Caco-2 (cell line): ENCODE results near the gene AMIGO2. TPM values are rescaled to one million over a fixed set of nuclear protein-coding genes. Genes with fewer than 3 reads are reported as not detected.

ENCODE experiments used
- BruUV-seq: library from RNA; stranded (reverse); fragments of 400-500 nt; replicated peaks from 2 replicates; lab custom pipeline; 2021; lab: Mats Ljungman, UMichigan
- CTCF ChIA-PET: fragments of 300-600 bp; sonication (Branson Sonifier 250); formaldehyde crosslinking; loops from one replicate; lab custom pipeline; 2022; ENCODE audit warnings: antibody characterized with exemption; lab: Charles Lee
- POLR2A ChIA-PET: fragments of 300-600 bp; sonication (Branson Sonifier 250); formaldehyde crosslinking; loops from one replicate; lab custom pipeline; 2022; ENCODE audit warnings: antibody characterized with exemption; lab: Charles Lee
- DNase-seq, 2 experiments: peaks; one replicate each; pipeline versions ENCODE4 v3.0.0 to v3.0.0-alpha.2; 2020 to 2022
- H3K27me3 ChIP-seq: replicated peaks from 2 replicates; pipeline ENCODE4 v1.6.0; 2011; ENCODE audit warnings: low read length; ENCODE audit not compliant: control insufficient read depth, insufficient read depth
- H3K36me3 ChIP-seq: 2 replicates; pipeline ENCODE4 v1.5.1; 2011; ENCODE audit warnings: low read length; ENCODE audit not compliant: control insufficient read depth, insufficient read depth
- H3K4me1 ChIP-seq: fragments of 250-450 bp; sonication (Bioruptor Pico); 2 replicates; pipeline ENCODE4 v1.5.1; 2020; ENCODE audit warnings: mild to moderate bottlenecking
- H3K4me3 ChIP-seq: 2 replicates; pipeline ENCODE4 v1.5.1; 2011; ENCODE audit warnings: low read depth, mild to moderate bottlenecking, control low read depth, low read length
- H3K9me3 ChIP-seq: fragments of 250-450 bp; sonication (Bioruptor Pico); 2 replicates; pipeline ENCODE4 v1.5.1; 2020; ENCODE audit warnings: mild to moderate bottlenecking, moderate library complexity
- H3K27ac Mint-ChIP-seq: one replicate; pipeline ENCODE4 v1.8.0; 2022; ENCODE audit warnings: mixed read lengths; ENCODE audit not compliant: unreplicated experiment
- H3K27me3 Mint-ChIP-seq: one replicate; pipeline ENCODE4 v1.8.0; 2022; ENCODE audit warnings: mixed read lengths; ENCODE audit not compliant: insufficient read depth, unreplicated experiment
- H3K36me3 Mint-ChIP-seq: one replicate; pipeline ENCODE4 v1.8.0; 2022; ENCODE audit warnings: mild to moderate bottlenecking, mixed read lengths; ENCODE audit not compliant: insufficient read depth, unreplicated experiment
- H3K4me1 Mint-ChIP-seq: one replicate; pipeline ENCODE4 v1.8.0; 2022; ENCODE audit warnings: low read depth, mixed read lengths; ENCODE audit not compliant: unreplicated experiment
- H3K4me3 Mint-ChIP-seq: one replicate; pipeline ENCODE4 v1.8.0; 2022; ENCODE audit warnings: mild to moderate bottlenecking, moderate library complexity, mixed read lengths; ENCODE audit not compliant: unreplicated experiment
- H3K9me3 Mint-ChIP-seq: one replicate; pipeline ENCODE4 v1.8.0; 2022; ENCODE audit warnings: mixed read lengths; ENCODE audit not compliant: unreplicated experiment
- CTCF ChIP-seq, 2 experiments: fragments of 200-600 bp in 1 of 2; IDR thresholded peaks; 1 replicate in 1 of 2; 2 replicates in 1 of 2; pipeline versions ENCODE4 v1.5.1 to v1.8.0; 2011 to 2022; ENCODE audit warnings: antibody characterized with exemption in 1 of 2, control low read depth in 1 of 2, inconsistent platforms in 1 of 2, low read depth in 1 of 2, low read length in 1 of 2, mild to moderate bottlenecking in 1 of 2, moderate library complexity in 1 of 2; ENCODE audit not compliant: insufficient read depth in 1 of 2, severe bottlenecking in 1 of 2, unreplicated experiment in 1 of 2
- intact Hi-C: fragments of 100-400 bp; cut with micrococcal nuclease; formaldehyde crosslinking; loops from one replicate; pipeline ENCODE4 v1.10.0; 2022; ENCODE audit not compliant: unreplicated experiment
- total RNA-seq: library from RNA; stranded (reverse); gene quantifications from 2 replicates; pipeline ENCODE4 v1.2.3, GENCODE V29; 2022

The AMIGO2 gene
- total RNA-seq, 1 experiment from 2014 or later = 1.6 TPM

GRCh38 chr12:47105914-47106674 lies 26.3 kb upstream of the AMIGO2 start:
- no peak overlapping the region for H3K27ac Mint-ChIP-seq
- DNase-seq = no peak
- no peaks in the 10 kb centered on the region for H3K36me3 Mint-ChIP-seq
- TF ChIP-seq CTCF (IDR thresholded peaks at IDR 0.05; ENCODE audit: insufficient read depth in 1 of 2, low read depth in 1 of 2, low read length in 1 of 2, severe bottlenecking in 1 of 2, unreplicated experiment in 1 of 2) = no peak
- ChIA-PET CTCF (no interaction called here), POLR2A (no interaction called here)
- Histone ChIP-seq H3K4me3 (no peak overlapping the region), H3K4me1 (no peaks in the 10 kb centered on the region), H3K9me3 (no peaks in the 10 kb centered on the region), H3K27me3 (no peaks in the 10 kb centered on the region), H3K36me3 (no peaks in the 10 kb centered on the region)
- H3K9me3 Mint-ChIP-seq = no peaks in the 10 kb centered on the region
- H3K4me1 Mint-ChIP-seq = no peaks in the 10 kb centered on the region
- no TSS peak for BruUV-seq
- no peak overlapping the region for H3K4me3 Mint-ChIP-seq
- intact Hi-C loops = no loop called here
- H3K27me3 Mint-ChIP-seq = no peaks in the 10 kb centered on the region

- POLR2A ChIA-PET = no interaction called here
- Histone ChIP-seq H3K36me3 (no peaks in the 10 kb centered on the region), H3K4me3 (no peak overlapping the region), H3K27me3 (no peaks in the 10 kb centered on the region), H3K9me3 (no peaks in the 10 kb centered on the region), H3K4me1 (no peaks in the 10 kb centered on the region)
- Mint-ChIP-seq H3K27me3 (no peaks in the 10 kb centered on the region), H3K36me3 (no peaks in the 10 kb centered on the region), H3K9me3 (no peaks in the 10 kb centered on the region), H3K27ac (no peak overlapping the region), H3K4me1 (no peaks in the 10 kb centered on the region), H3K4me3 (no peak overlapping the region)
- no TSS peak for BruUV-seq
- CTCF ChIA-PET = no interaction called here
- DNase-seq = no peak
- intact Hi-C loops = no loop called here
- no peak for TF ChIP-seq CTCF (IDR thresholded peaks at IDR 0.05; ENCODE audit: insufficient read depth in 1 of 2, low read depth in 1 of 2, low read length in 1 of 2, severe bottlenecking in 1 of 2, unreplicated experiment in 1 of 2)
These were observed 23.3 kb upstream of the AMIGO2 start for GRCh38 chr12:47102845-47103651.

- POLR2A ChIA-PET = no interaction called here
- H3K36me3 Mint-ChIP-seq = no peaks in the 10 kb centered on the region
- H3K4me1 Mint-ChIP-seq = peaks cover 2% of the 10 kb centered on the region
- CTCF ChIA-PET = no interaction called here
- intact Hi-C loops = no loop called here
- DNase-seq = no peak
- no peaks in the 10 kb centered on the region for H3K27me3 Mint-ChIP-seq
- no TSS peak for BruUV-seq
- H3K27ac Mint-ChIP-seq = no peak overlapping the region
- Histone ChIP-seq H3K36me3 (no peaks in the 10 kb centered on the region), H3K4me1 (no peaks in the 10 kb centered on the region), H3K4me3 (no peak overlapping the region), H3K9me3 (no peaks in the 10 kb centered on the region), H3K27me3 (no peaks in the 10 kb centered on the region)
- TF ChIP-seq CTCF (IDR thresholded peaks at IDR 0.05; ENCODE audit: insufficient read depth in 1 of 2, low read depth in 1 of 2, low read length in 1 of 2, severe bottlenecking in 1 of 2, unreplicated experiment in 1 of 2) = no peak
- no peaks in the 10 kb centered on the region for H3K9me3 Mint-ChIP-seq
- H3K4me3 Mint-ChIP-seq = no peak overlapping the region
These were observed 22.6 kb upstream of the AMIGO2 start for GRCh38 chr12:47102406-47102805.
